IPS-15b (cell line): ENCODE data around the gene ARHGAP24.
"Not testable (repeated sequence)": the region's sequence is repeated elsewhere in the genome, so short reads cannot be mapped to it uniquely, and the experiment has no call there.

Source experiments
- H3K27me3 ChIP-seq: one replicate; pipeline ENCODE4 v1.6.1; 2013; ENCODE audit warnings: low read length; ENCODE audit not compliant: control insufficient read depth, insufficient read depth
- H3K36me3 ChIP-seq: one replicate; pipeline ENCODE4 v1.6.1; 2013; ENCODE audit warnings: low read length; ENCODE audit not compliant: control insufficient read depth, insufficient read depth
- H3K4me1 ChIP-seq: one replicate; pipeline ENCODE4 v1.6.1; 2013; ENCODE audit warnings: mild to moderate bottlenecking, low read length; ENCODE audit not compliant: control insufficient read depth, insufficient read depth
- H3K4me3 ChIP-seq: one replicate; pipeline ENCODE4 v1.5.1; 2013; ENCODE audit warnings: low read depth, low read length
- H3K9ac ChIP-seq: one replicate; pipeline ENCODE4 v1.6.1; 2013; ENCODE audit warnings: low read depth, mild to moderate bottlenecking, low read length
- H3K9me3 ChIP-seq: one replicate; pipeline ENCODE4 v1.6.1; 2013; ENCODE audit warnings: mild to moderate bottlenecking, low read length; ENCODE audit not compliant: control insufficient read depth, insufficient read depth

Gene ARHGAP24

GRCh38 chr4:86011117-86011516, 536.2 kb downstream of the ARHGAP24 start:
- Histone ChIP-seq H3K27me3 (no peaks in the 10 kb centered on the region), H3K36me3 (no peaks in the 10 kb centered on the region), H3K9me3 (no peaks in the 10 kb centered on the region), H3K4me3 (no peak overlapping the region), H3K9ac (no peak overlapping the region), H3K4me1 (no peaks in the 10 kb centered on the region)

GRCh38 chr4:86013621-86014020, 538.7 kb downstream of the ARHGAP24 start:
- Histone ChIP-seq H3K9ac (no peak overlapping the region), H3K4me1 (no peaks in the 10 kb centered on the region), H3K9me3 (no peaks in the 10 kb centered on the region), H3K4me3 (no peak overlapping the region), H3K36me3 (no peaks in the 10 kb centered on the region), H3K27me3 (no peaks in the 10 kb centered on the region)

GRCh38 chr4:86014599-86014998, 539.6 kb downstream of the ARHGAP24 start:
- Histone ChIP-seq H3K9ac (no peak overlapping the region), H3K36me3 (no peaks in the 10 kb centered on the region), H3K4me3 (no peak overlapping the region), H3K4me1 (no peaks in the 10 kb centered on the region), H3K9me3 (no peaks in the 10 kb centered on the region), H3K27me3 (no peaks in the 10 kb centered on the region)

- H3K4me1 ChIP-seq: no peaks in the 10 kb centered on the region
- H3K9ac ChIP-seq: no peak overlapping the region
- no peaks in the 10 kb centered on the region for H3K9me3 ChIP-seq
- H3K27me3 ChIP-seq: no peaks in the 10 kb centered on the region
- H3K4me3 ChIP-seq: no peak overlapping the region
- no peaks in the 10 kb centered on the region for H3K36me3 ChIP-seq
Observed at GRCh38 chr4:86015412-86016350, 540.7 kb downstream of the ARHGAP24 start.

GRCh38 chr4:86019362-86019761, 544.4 kb downstream of the ARHGAP24 start:
- H3K9ac ChIP-seq: no peak overlapping the region
- no peaks in the 10 kb centered on the region for H3K4me1 ChIP-seq

GRCh38 chr4:86019906-86020305, 545.0 kb downstream of the ARHGAP24 start:
- no peak overlapping the region for H3K9ac ChIP-seq
- H3K36me3 ChIP-seq: no peaks in the 10 kb centered on the region
- H3K4me1 ChIP-seq: no peaks in the 10 kb centered on the region
- no peaks in the 10 kb centered on the region for H3K27me3 ChIP-seq
- H3K9me3 ChIP-seq: no peaks in the 10 kb centered on the region
- H3K4me3 ChIP-seq: no peak overlapping the region

More at GRCh38 chr4:86019362-86019761, 544.4 kb downstream of the ARHGAP24 start:
- Histone ChIP-seq H3K4me3 (no peak overlapping the region), H3K27me3 (no peaks in the 10 kb centered on the region), H3K9me3 (no peaks in the 10 kb centered on the region), H3K36me3 (no peaks in the 10 kb centered on the region)

GRCh38 chr4:86021671-86022070, 546.7 kb downstream of the ARHGAP24 start:
- H3K4me1 ChIP-seq, H3K9ac ChIP-seq, H3K36me3 ChIP-seq, H3K4me3 ChIP-seq, H3K27me3 ChIP-seq, H3K9me3 ChIP-seq: not testable (repeated sequence)

- H3K4me3 ChIP-seq: no peak overlapping the region
- no peaks in the 10 kb centered on the region for H3K9me3 ChIP-seq
- no peaks in the 10 kb centered on the region for H3K27me3 ChIP-seq
- no peak overlapping the region for H3K9ac ChIP-seq
- no peaks in the 10 kb centered on the region for H3K36me3 ChIP-seq
- H3K4me1 ChIP-seq: no peaks in the 10 kb centered on the region
Observed at GRCh38 chr4:86026720-86027119, 551.8 kb downstream of the ARHGAP24 start.

- Histone ChIP-seq H3K4me1 (no peaks in the 10 kb centered on the region), H3K36me3 (no peaks in the 10 kb centered on the region), H3K4me3 (no peak overlapping the region), H3K9me3 (no peaks in the 10 kb centered on the region), H3K27me3 (no peaks in the 10 kb centered on the region), H3K9ac (no peak overlapping the region)
Observed at GRCh38 chr4:86031927-86032326, 557.0 kb downstream of the ARHGAP24 start.

- Histone ChIP-seq H3K9ac (no peak overlapping the region), H3K4me3 (no peak overlapping the region), H3K36me3 (no peaks in the 10 kb centered on the region), H3K27me3 (no peaks in the 10 kb centered on the region), H3K9me3 (no peaks in the 10 kb centered on the region), H3K4me1 (no peaks in the 10 kb centered on the region)
Observed at GRCh38 chr4:86032476-86033022, 557.6 kb downstream of the ARHGAP24 start.

- Histone ChIP-seq H3K36me3 (no peaks in the 10 kb centered on the region), H3K4me3 (no peak overlapping the region), H3K27me3 (no peaks in the 10 kb centered on the region), H3K9me3 (no peaks in the 10 kb centered on the region), H3K9ac (no peak overlapping the region), H3K4me1 (no peaks in the 10 kb centered on the region)
Observed at GRCh38 chr4:86033171-86033570, 558.2 kb downstream of the ARHGAP24 start.

GRCh38 chr4:86034616-86035015, 559.7 kb downstream of the ARHGAP24 start:
- H3K4me3 ChIP-seq: no peak overlapping the region
- no peaks in the 10 kb centered on the region for H3K36me3 ChIP-seq
- no peaks in the 10 kb centered on the region for H3K27me3 ChIP-seq
- H3K9ac ChIP-seq: no peak overlapping the region
- H3K9me3 ChIP-seq: no peaks in the 10 kb centered on the region
- no peaks in the 10 kb centered on the region for H3K4me1 ChIP-seq
